Esophagus squamous epithelium (tissue), 5 donors: ENCODE measurements around the gene HDAC10. TPM values are rescaled to one million over a fixed set of nuclear protein-coding genes. Genes with fewer than 3 reads are reported as not detected.

Experiments
- DNase-seq: peaks from one replicate; lab custom pipeline; 2025; lab: John Stamatoyannopoulos, UW
- H3K27ac ChIP-seq, 4 donors: fragments of 200-600 bp; sonication (generic); one replicate each; pipeline ENCODE4 v1.5.1; 2016 to 2019; ENCODE audit warnings: mild to moderate bottlenecking in 1 of 4
- H3K27me3 ChIP-seq, 4 donors: fragments of 200-600 bp; sonication (generic); 1 replicate in 3 of 4; 2 replicates in 1 of 4; pipeline versions ENCODE4 v1.5.1 to v1.6.0; 2017 to 2021; ENCODE audit warnings: antibody characterized with exemption in 1 of 4
- H3K36me3 ChIP-seq, 3 donors: fragments of 200-600 bp; sonication (generic); one replicate each; pipeline ENCODE4 v1.5.1; 2016 to 2019
- H3K4me1 ChIP-seq, 3 donors: fragments of 200-600 bp; sonication (generic); one replicate each; pipeline ENCODE4 v1.5.1; 2017 to 2019
- H3K4me3 ChIP-seq, 4 donors: fragments of 200-600 bp; sonication (generic); 1 replicate in 3 of 4; 2 replicates in 1 of 4; pipeline ENCODE4 v1.5.1; 2016 to 2019; ENCODE audit warnings: mild to moderate bottlenecking in 2 of 4, moderate library complexity in 1 of 4
- H3K9me3 ChIP-seq, 3 donors: fragments of 200-600 bp; sonication (generic); one replicate each; pipeline ENCODE4 v1.5.1; 2016 to 2019
- POLR2A ChIP-seq, 4 donors: fragments of 450-650 bp; IDR thresholded peaks; one replicate each; pipeline ENCODE4 v1.6.1; 2017; ENCODE audit warnings: antibody characterized with exemption in 4 of 4, mild to moderate bottlenecking in 4 of 4, moderate library complexity in 3 of 4
- WGBS, 2 donors: methylation state at CpG; one replicate each; pipeline ENCODE4 v1.1.5; 2018; 5-methylcytosine and 5-hydroxymethylcytosine counted together
- intact Hi-C: fragments of 100-400 bp; cut with DNase I; formaldehyde crosslinking; loops from one replicate; pipeline ENCODE4 v1.15.0; 2022
- total RNA-seq, 4 donors: library from RNA; depleted of rRNA; stranded (reverse); fragments of >200 nt; gene quantifications; one replicate each; pipeline ENCODE4 v1.1.0, GENCODE V29; 2016
- TF ChIP-seq, protein P1 (sequence below), 6 experiments: fragments of 450-650 bp in 4 of 6; fragments of 200-600 bp in 2 of 6; sonication (generic) in 2 of 6; IDR thresholded peaks; one replicate each; pipeline ENCODE4 v1.5.1; 2016 to 2019; ENCODE audit warnings: antibody characterized with exemption in 6 of 6, mild to moderate bottlenecking in 4 of 6, moderate library complexity in 4 of 6
- donor health status: DM: yes; HTN: yes; CAD: no.

The HDAC10 gene, protein sequence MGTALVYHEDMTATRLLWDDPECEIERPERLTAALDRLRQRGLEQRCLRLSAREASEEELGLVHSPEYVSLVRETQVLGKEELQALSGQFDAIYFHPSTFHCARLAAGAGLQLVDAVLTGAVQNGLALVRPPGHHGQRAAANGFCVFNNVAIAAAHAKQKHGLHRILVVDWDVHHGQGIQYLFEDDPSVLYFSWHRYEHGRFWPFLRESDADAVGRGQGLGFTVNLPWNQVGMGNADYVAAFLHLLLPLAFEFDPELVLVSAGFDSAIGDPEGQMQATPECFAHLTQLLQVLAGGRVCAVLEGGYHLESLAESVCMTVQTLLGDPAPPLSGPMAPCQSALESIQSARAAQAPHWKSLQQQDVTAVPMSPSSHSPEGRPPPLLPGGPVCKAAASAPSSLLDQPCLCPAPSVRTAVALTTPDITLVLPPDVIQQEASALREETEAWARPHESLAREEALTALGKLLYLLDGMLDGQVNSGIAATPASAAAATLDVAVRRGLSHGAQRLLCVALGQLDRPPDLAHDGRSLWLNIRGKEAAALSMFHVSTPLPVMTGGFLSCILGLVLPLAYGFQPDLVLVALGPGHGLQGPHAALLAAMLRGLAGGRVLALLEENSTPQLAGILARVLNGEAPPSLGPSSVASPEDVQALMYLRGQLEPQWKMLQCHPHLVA
- total RNA-seq, result 10 to 100 TPM; 18.2 to 46.3 (median 35.6) TPM

- 0% methylated on average over 4 of the region's 81 CpGs; no CpG with 5 or more reads in 1 of the 2 donors for WGBS, 2 donors
- peaks cover 25 to 67% (median 30%) of the 10 kb centered on the region in 3 donors for H3K4me1 ChIP-seq
Measured at GRCh38 chr22:50250555-50251476, at the start of gene HDAC10. Gene HDAC10, minus strand, starts transcription at chr22:50251265. Its CDS starts 233 bp downstream, at chr22:50251032.

GRCh38 chr22:50300620-50301257 is 49.7 kb upstream of the HDAC10 start:
- H3K27me3 ChIP-seq, result no peaks in the 10 kb centered on the region
- DNase-seq, result no peak
- WGBS, 2 donors, result 66 to 78% methylated on average over 4 to 9 of the region's 14 CpGs
- H3K36me3 ChIP-seq, result no peaks in the 10 kb centered on the region
- peaks cover 86 to 100% (median 92%) of the 10 kb centered on the region in 3 donors for H3K4me1 ChIP-seq
- peak overlapping the region in 3 of 4 donors; percentile 37 to 65 (median 46) for H3K4me3 ChIP-seq
- intact Hi-C loops, result no loop called here
- peak overlapping the region; percentile 94 to 97 (median 96) for H3K27ac ChIP-seq
- H3K9me3 ChIP-seq, result no peaks in the 10 kb centered on the region
- no peak for TF ChIP-seq POLR2A (IDR thresholded peaks at IDR 0.05)
- TF ChIP-seq, protein P1, sequence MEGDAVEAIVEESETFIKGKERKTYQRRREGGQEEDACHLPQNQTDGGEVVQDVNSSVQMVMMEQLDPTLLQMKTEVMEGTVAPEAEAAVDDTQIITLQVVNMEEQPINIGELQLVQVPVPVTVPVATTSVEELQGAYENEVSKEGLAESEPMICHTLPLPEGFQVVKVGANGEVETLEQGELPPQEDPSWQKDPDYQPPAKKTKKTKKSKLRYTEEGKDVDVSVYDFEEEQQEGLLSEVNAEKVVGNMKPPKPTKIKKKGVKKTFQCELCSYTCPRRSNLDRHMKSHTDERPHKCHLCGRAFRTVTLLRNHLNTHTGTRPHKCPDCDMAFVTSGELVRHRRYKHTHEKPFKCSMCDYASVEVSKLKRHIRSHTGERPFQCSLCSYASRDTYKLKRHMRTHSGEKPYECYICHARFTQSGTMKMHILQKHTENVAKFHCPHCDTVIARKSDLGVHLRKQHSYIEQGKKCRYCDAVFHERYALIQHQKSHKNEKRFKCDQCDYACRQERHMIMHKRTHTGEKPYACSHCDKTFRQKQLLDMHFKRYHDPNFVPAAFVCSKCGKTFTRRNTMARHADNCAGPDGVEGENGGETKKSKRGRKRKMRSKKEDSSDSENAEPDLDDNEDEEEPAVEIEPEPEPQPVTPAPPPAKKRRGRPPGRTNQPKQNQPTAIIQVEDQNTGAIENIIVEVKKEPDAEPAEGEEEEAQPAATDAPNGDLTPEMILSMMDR (IDR thresholded peaks at IDR 0.05), result no peak

More at GRCh38 chr22:50250555-50251476, at the start of gene HDAC10:
- TF ChIP-seq POLR2A (IDR thresholded peaks at IDR 0.05), result no peak
- TF ChIP-seq, protein P1 (IDR thresholded peaks at IDR 0.05), result peak in 1 of 6 experiments; percentile 12
- Histone ChIP-seq H3K4me3 (peak within 1 kb of the TSS; percentile 42 to 80 (median 72)), H3K9me3 (no peaks in the 10 kb centered on the region), H3K27ac (peak within 1 kb of the TSS; percentile 46 to 82 (median 72)), H3K27me3 (no peaks in the 10 kb centered on the region), H3K36me3 (peaks cover 0 to 24% (median 8%) of the 10 kb centered on the region in 3 donors)
- intact Hi-C loops, result no loop called here
- no peak for DNase-seq

- peaks cover 0 to 3% (median 0%) of the 10 kb centered on the region in 3 donors for H3K36me3 ChIP-seq
- no peak for DNase-seq
- 27% methylated on average over 3 of the region's 93 CpGs; no CpG with 5 or more reads in 1 of the 2 donors for WGBS, 2 donors
- no peak for TF ChIP-seq POLR2A (IDR thresholded peaks at IDR 0.05)
- TF ChIP-seq, protein P1 (IDR thresholded peaks at IDR 0.05), result no peak
- H3K27ac ChIP-seq, result peak overlapping the region; percentile 94 to 97 (median 96)
- intact Hi-C loops, result no loop called here
- no peaks in the 10 kb centered on the region for H3K27me3 ChIP-seq
- no peaks in the 10 kb centered on the region for H3K9me3 ChIP-seq
- H3K4me1 ChIP-seq, result peaks cover 78 to 100% (median 85%) of the 10 kb centered on the region in 3 donors
- H3K4me3 ChIP-seq, result peak overlapping the region; percentile 20 to 65 (median 42)
Measured at GRCh38 chr22:50299785-50300619, 48.9 kb upstream of the HDAC10 start.
